H9 (cell line): ENCODE data around the gene MTA2. TPM values are rescaled to one million over a fixed set of nuclear protein-coding genes. Genes with fewer than 3 reads are reported as not detected.

Experiments used
- DNase-seq: peaks from one replicate; pipeline ENCODE4 v3.0.0-alpha.2; 2017
- H2AFZ ChIP-seq: one replicate; pipeline ENCODE4 v1.6.1; 2013; ENCODE audit warnings: mild to moderate bottlenecking, low read length, control low read depth, moderate library complexity
- H2AK5ac ChIP-seq: 2 replicates; pipeline ENCODE4 v1.6.1; 2013; ENCODE audit warnings: low read length, control low read depth, mixed read lengths; ENCODE audit not compliant: insufficient read length
- H2BK120ac ChIP-seq: one replicate; pipeline ENCODE4 v1.6.1; 2013; ENCODE audit warnings: low read depth, mild to moderate bottlenecking, low read length, control low read depth, inconsistent platforms; ENCODE audit not compliant: poor library complexity, severe bottlenecking
- H2BK12ac ChIP-seq: 2 replicates; pipeline ENCODE4 v1.6.1; 2013; ENCODE audit warnings: low read length, control low read depth, mixed read lengths, low read depth; ENCODE audit not compliant: insufficient read length
- H2BK15ac ChIP-seq: 2 replicates; pipeline ENCODE4 v1.6.1; 2013; ENCODE audit warnings: low read depth, low read length, control low read depth
- H2BK20ac ChIP-seq: one replicate; pipeline ENCODE4 v1.6.1; 2013; ENCODE audit warnings: low read depth, mild to moderate bottlenecking, low read length, control low read depth, inconsistent platforms; ENCODE audit not compliant: poor library complexity, severe bottlenecking
- H2BK5ac ChIP-seq: 2 replicates; pipeline ENCODE4 v1.6.1; 2013; ENCODE audit warnings: low read length, control low read depth, mixed read lengths; ENCODE audit not compliant: insufficient read length
- H3K14ac ChIP-seq: 2 replicates; pipeline ENCODE4 v1.6.1; 2013; ENCODE audit warnings: low read length, control low read depth; ENCODE audit not compliant: insufficient read depth
- H3K18ac ChIP-seq: 2 replicates; pipeline ENCODE4 v1.6.1; 2013; ENCODE audit warnings: low read depth, mild to moderate bottlenecking, mixed read lengths, low read length, control low read depth; ENCODE audit not compliant: insufficient read length
- H3K23ac ChIP-seq: 2 replicates; pipeline ENCODE4 v1.6.1; 2013; ENCODE audit warnings: low read length, control low read depth, mixed read lengths, low read depth; ENCODE audit not compliant: insufficient read length
- H3K23me2 ChIP-seq: 2 replicates; pipeline ENCODE4 v1.6.1; 2013; ENCODE audit warnings: low read depth, mild to moderate bottlenecking, mixed read lengths, low read length, control low read depth; ENCODE audit not compliant: insufficient read length, poor library complexity, severe bottlenecking
- H3K27ac ChIP-seq: 2 replicates; pipeline ENCODE4 v1.5.1; 2013; ENCODE audit warnings: low read length, control low read depth, mixed read lengths, low read depth; ENCODE audit not compliant: insufficient read length
- H3K27me3 ChIP-seq: 2 replicates; pipeline ENCODE4 v1.6.1; 2013; ENCODE audit warnings: low read length, control low read depth, inconsistent platforms; ENCODE audit not compliant: insufficient read depth
- H3K4ac ChIP-seq: 2 replicates; pipeline ENCODE4 v1.6.1; 2013; ENCODE audit warnings: low read depth, mild to moderate bottlenecking, control low read depth, inconsistent platforms, low read length, moderate library complexity
- H3K4me1 ChIP-seq: 2 replicates; pipeline ENCODE4 v1.6.1; 2013; ENCODE audit warnings: low read length, control low read depth, inconsistent platforms; ENCODE audit not compliant: insufficient read depth
- H3K4me2 ChIP-seq: 2 replicates; pipeline ENCODE4 v1.6.1; 2013; ENCODE audit warnings: low read length, control low read depth, mixed read lengths; ENCODE audit not compliant: insufficient read length, insufficient read depth
- H3K56ac ChIP-seq: 2 replicates; pipeline ENCODE4 v1.6.1; 2013; ENCODE audit warnings: low read depth, mild to moderate bottlenecking, mixed read lengths, low read length, control low read depth; ENCODE audit not compliant: insufficient read length
- H3K79me1 ChIP-seq: 2 replicates; pipeline ENCODE4 v1.6.1; 2013; ENCODE audit warnings: low read depth, mild to moderate bottlenecking, moderate library complexity, low read length, control low read depth, inconsistent platforms; ENCODE audit not compliant: insufficient read depth, poor library complexity, severe bottlenecking
- H3K79me2 ChIP-seq: 2 replicates; pipeline ENCODE4 v1.6.1; 2013; ENCODE audit warnings: low read length, control low read depth, inconsistent platforms; ENCODE audit not compliant: insufficient read depth
- H3K9ac ChIP-seq: 2 replicates; pipeline ENCODE4 v1.6.1; 2013; ENCODE audit warnings: low read length, control low read depth, mixed read lengths; ENCODE audit not compliant: insufficient read length; ENCODE audit errors: extremely low read depth
- H3K9me3 ChIP-seq: one replicate; pipeline ENCODE4 v1.6.1; 2013; ENCODE audit warnings: low read depth, low read length, inconsistent platforms; ENCODE audit not compliant: control insufficient read depth
- H3T11ph ChIP-seq: one replicate; pipeline ENCODE4 v1.6.1; 2013; ENCODE audit warnings: mild to moderate bottlenecking, low read length, control low read depth, inconsistent platforms
- H4K20me1 ChIP-seq: one replicate; pipeline ENCODE4 v1.6.1; 2013; ENCODE audit not compliant: control insufficient read depth, insufficient read length, insufficient read depth
- H4K5ac ChIP-seq: 2 replicates; pipeline ENCODE4 v1.6.1; 2013; ENCODE audit warnings: low read depth, mild to moderate bottlenecking, mixed read lengths, low read length, control low read depth; ENCODE audit not compliant: insufficient read length
- H4K8ac ChIP-seq: replicated peaks from 2 replicates; pipeline ENCODE4 v1.6.1; 2013; ENCODE audit warnings: low read length, control low read depth, mixed read lengths, low read depth; ENCODE audit not compliant: insufficient read length
- H4K91ac ChIP-seq: 2 replicates; pipeline ENCODE4 v1.6.1; 2013; ENCODE audit warnings: low read depth, mild to moderate bottlenecking, moderate library complexity, mixed read lengths, low read length, control low read depth; ENCODE audit not compliant: insufficient read length
- H3K27ac Mint-ChIP-seq, 3 experiments: 2 replicates in 2 of 3; 3 replicates in 1 of 3; pipeline ENCODE4 v1.8.0; 2020 to 2021; ENCODE audit warnings: mixed read lengths in 3 of 3, mild to moderate bottlenecking in 1 of 3, moderate library complexity in 1 of 3
- H3K27me3 Mint-ChIP-seq: 2 replicates; pipeline ENCODE4 v1.8.0; 2021; ENCODE audit warnings: low read depth, mild to moderate bottlenecking, moderate library complexity, mixed read lengths
- H3K36me3 Mint-ChIP-seq, 3 experiments: 2 replicates in 2 of 3; 3 replicates in 1 of 3; pipeline ENCODE4 v1.8.0; 2020 to 2021; ENCODE audit warnings: low read depth in 3 of 3, mixed read lengths in 3 of 3; ENCODE audit not compliant: insufficient read depth in 1 of 3
- H3K4me1 Mint-ChIP-seq, 2 experiments: 2 replicates each; pipeline ENCODE4 v1.8.0; 2020; ENCODE audit warnings: mixed read lengths in 2 of 2
- H3K4me3 Mint-ChIP-seq, 2 experiments: 2 replicates in 1 of 2; 3 replicates in 1 of 2; pipeline ENCODE4 v1.8.0; 2020 to 2021; ENCODE audit warnings: mild to moderate bottlenecking in 2 of 2, mixed read lengths in 2 of 2, moderate library complexity in 1 of 2
- H3K9me3 Mint-ChIP-seq, 2 experiments: 2 replicates in 1 of 2; 3 replicates in 1 of 2; pipeline ENCODE4 v1.8.0; 2020; ENCODE audit warnings: mild to moderate bottlenecking in 2 of 2, mixed read lengths in 2 of 2, moderate library complexity in 1 of 2
- WGBS: extraction: QIAGEN DNeasy Blood & Tissue Kit; methylation state at CpG from one replicate; pipeline ENCODE4 v1.1.7; 2013; ENCODE audit warnings: missing lambda C conversion rate, low lambda C conversion rate, mixed read lengths; ENCODE audit not compliant: insufficient read length; ENCODE audit errors: extremely low coverage; 5-methylcytosine and 5-hydroxymethylcytosine counted together
- total RNA-seq: library from RNA; stranded (reverse); gene quantifications from 2 replicates; pipeline ENCODE4 v1.2.1, GENCODE V29; 2021
- TF ChIP-seq, protein P1 (sequence below): fragments of 200-600 bp; sonication (generic); conservative IDR thresholded peaks from 3 replicates; pipeline ENCODE4 v1.8.0; 2021; ENCODE audit warnings: antibody characterized with exemption, mild to moderate bottlenecking

MTA2 gene
- total RNA-seq, 1 experiment from 2014 or later, result 143 TPM

DNA sequence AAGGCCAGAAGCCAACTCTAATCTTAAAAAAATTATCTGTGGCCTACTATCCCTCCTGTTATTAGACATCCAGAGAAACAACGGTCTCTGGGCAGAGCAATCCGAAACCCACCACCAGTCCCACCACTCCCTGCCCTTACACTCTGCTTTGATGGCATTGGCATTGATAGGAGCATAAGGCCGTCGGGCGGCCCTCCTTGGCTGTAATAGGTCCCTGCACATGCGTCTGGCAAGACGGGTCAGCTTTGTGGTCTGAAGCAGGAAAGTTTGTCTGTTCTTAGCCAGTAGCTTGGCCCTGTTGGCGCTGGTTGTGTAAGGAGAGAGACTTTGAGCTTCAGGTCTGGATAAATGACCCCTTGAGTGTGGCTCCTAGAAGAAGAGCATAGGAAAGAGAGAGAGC lies 6.5 kb downstream of the MTA2 start:
- H3T11ph ChIP-seq, result no peak overlapping the region
- no CpG with 5 or more reads among the region's 8 CpGs for WGBS
- H3K23me2 ChIP-seq, result peaks cover 5% of the 10 kb centered on the region
- Mint-ChIP-seq H3K27me3 (peaks cover 7% of the 10 kb centered on the region), H3K4me3 (no peak overlapping the region), H3K36me3 (peaks cover 54 to 75% (median 71%) of the 10 kb centered on the region in 3 experiments), H3K9me3 (no peaks in the 10 kb centered on the region), H3K27ac (no peak overlapping the region), H3K4me1 (peaks cover 29 to 37% of the 10 kb centered on the region in 2 experiments)
- no peak overlapping the region for H3K23ac ChIP-seq
- no peaks in the 10 kb centered on the region for H4K20me1 ChIP-seq
- H3K18ac ChIP-seq, result no peak overlapping the region
- H4K5ac ChIP-seq, result no peak overlapping the region
- H4K8ac ChIP-seq, result no peak overlapping the region
- no peak overlapping the region for H3K9ac ChIP-seq
- H2BK12ac ChIP-seq, result no peak overlapping the region
- peaks cover 6% of the 10 kb centered on the region for H3K4me1 ChIP-seq
- H3K27ac ChIP-seq, result no peak overlapping the region
- TF ChIP-seq, protein P1, sequence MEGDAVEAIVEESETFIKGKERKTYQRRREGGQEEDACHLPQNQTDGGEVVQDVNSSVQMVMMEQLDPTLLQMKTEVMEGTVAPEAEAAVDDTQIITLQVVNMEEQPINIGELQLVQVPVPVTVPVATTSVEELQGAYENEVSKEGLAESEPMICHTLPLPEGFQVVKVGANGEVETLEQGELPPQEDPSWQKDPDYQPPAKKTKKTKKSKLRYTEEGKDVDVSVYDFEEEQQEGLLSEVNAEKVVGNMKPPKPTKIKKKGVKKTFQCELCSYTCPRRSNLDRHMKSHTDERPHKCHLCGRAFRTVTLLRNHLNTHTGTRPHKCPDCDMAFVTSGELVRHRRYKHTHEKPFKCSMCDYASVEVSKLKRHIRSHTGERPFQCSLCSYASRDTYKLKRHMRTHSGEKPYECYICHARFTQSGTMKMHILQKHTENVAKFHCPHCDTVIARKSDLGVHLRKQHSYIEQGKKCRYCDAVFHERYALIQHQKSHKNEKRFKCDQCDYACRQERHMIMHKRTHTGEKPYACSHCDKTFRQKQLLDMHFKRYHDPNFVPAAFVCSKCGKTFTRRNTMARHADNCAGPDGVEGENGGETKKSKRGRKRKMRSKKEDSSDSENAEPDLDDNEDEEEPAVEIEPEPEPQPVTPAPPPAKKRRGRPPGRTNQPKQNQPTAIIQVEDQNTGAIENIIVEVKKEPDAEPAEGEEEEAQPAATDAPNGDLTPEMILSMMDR, result no peak
- no peak overlapping the region for H2BK5ac ChIP-seq
- no peak overlapping the region for H2AK5ac ChIP-seq
- H2AFZ ChIP-seq, result no peak overlapping the region
- H2BK120ac ChIP-seq, result no peak overlapping the region
- no peaks in the 10 kb centered on the region for H3K79me1 ChIP-seq
- H3K14ac ChIP-seq, result no peak overlapping the region
- no peak overlapping the region for H3K56ac ChIP-seq
- H2BK20ac ChIP-seq, result no peak overlapping the region
- no peaks in the 10 kb centered on the region for H3K79me2 ChIP-seq
- H3K4me2 ChIP-seq, result no peak overlapping the region
- no peaks in the 10 kb centered on the region for H3K27me3 ChIP-seq
- no peak overlapping the region for H3K4ac ChIP-seq
- DNase-seq, result no peak
- no peak overlapping the region for H4K91ac ChIP-seq
- H3K9me3 ChIP-seq, result no peaks in the 10 kb centered on the region
- H2BK15ac ChIP-seq, result no peak overlapping the region
